ENCODE results near the gene GBP3. TPM values are rescaled to one million over a fixed set of nuclear protein-coding genes. Genes with fewer than 3 reads are reported as not detected.

GBP3 gene
- 13.2 TPM for total RNA-seq
- polyA plus RNA-seq = 16.2 TPM
- long read RNA-seq, donor 1 = 0 reads
- long read RNA-seq, donor 2, partial matches to known transcripts = 0 of 1 reads
- long read RNA-seq, donor 2, other reads (novel, unspliced or antisense) = 0 of 1 reads
- long read RNA-seq, donor 3, partial matches to known transcripts = 0 of 1 reads
- long read RNA-seq, donor 3, other reads (novel, unspliced or antisense) = 0 of 1 reads
- long read RNA-seq, donor 4, partial matches to known transcripts = 0 of 1 reads
- long read RNA-seq, donor 4, other reads (novel, unspliced or antisense) = 0 of 1 reads
- long read RNA-seq, donor 5, partial matches to known transcripts = 6 of 8 reads
- long read RNA-seq, donor 5, other reads (novel, unspliced or antisense) = 0 of 8 reads
- long read RNA-seq, donor 6 = 0 reads
- long read RNA-seq, donor 7 = 0 reads
- long read RNA-seq, donor 8, partial matches to known transcripts = 0 of 2 reads
- long read RNA-seq, donor 8, other reads (novel, unspliced or antisense) = 0 of 2 reads
- long read RNA-seq, donor 9 = 0 reads
- long read RNA-seq, donor 10, partial matches to known transcripts = 0 of 2 reads
- long read RNA-seq, donor 10, other reads (novel, unspliced or antisense) = 0 of 2 reads

- peak within 1 kb of the TSS; percentile 82 to 91 for H3K27ac ChIP-seq (ENCODE audit: low read depth in 1 of 2, low read length in 1 of 2)
- H3K36me3 ChIP-seq (ENCODE audit: control insufficient read depth in 2 of 2, insufficient read depth in 2 of 2, low read length in 1 of 2) = peaks cover 0 to 7% of the 10 kb centered on the region in 2 donors
- H3K4me3 ChIP-seq (ENCODE audit: low read length in 2 of 2) = peak within 1 kb of the TSS; percentile 45 to 59
- 2% methylated on average over 5 of the region's 5 CpGs for WGBS
- no peaks in the 10 kb centered on the region for H3K9me3 ChIP-seq (ENCODE audit: control insufficient read depth in 2 of 2, insufficient read depth in 1 of 2, low read length in 1 of 2)
- peaks cover 3% of the 10 kb centered on the region in 2 donors for H3K4me1 ChIP-seq (ENCODE audit: control insufficient read depth in 2 of 2, insufficient read depth in 2 of 2, low read length in 2 of 2)
- peak in 7 of 9 donors; percentile 19 to 74 (median 42) for DNase-seq (ENCODE audit: low read depth in 6 of 9, low spot score in 9 of 9)
- H3K27me3 ChIP-seq (ENCODE audit: control insufficient read depth in 2 of 2, insufficient read depth in 1 of 2, low read length in 1 of 2) = no peaks in the 10 kb centered on the region
Observed at GRCh38 chr1:89022167-89022959, at the start of gene GBP3. TSS of gene GBP3 (minus strand) at chr1:89022866. CDS start at chr1:89020721, 2,145 bp downstream.

- Histone ChIP-seq H3K27ac (ENCODE audit: low read depth in 1 of 2, low read length in 1 of 2) (no peak overlapping the region), H3K4me3 (ENCODE audit: low read length in 2 of 2) (no peak overlapping the region)
- no peak for DNase-seq (ENCODE audit: low read depth in 6 of 9, low spot score in 9 of 9)
Observed at GRCh38 chr1:89070509-89070908, 47.8 kb upstream of the GBP3 start.

DNA sequence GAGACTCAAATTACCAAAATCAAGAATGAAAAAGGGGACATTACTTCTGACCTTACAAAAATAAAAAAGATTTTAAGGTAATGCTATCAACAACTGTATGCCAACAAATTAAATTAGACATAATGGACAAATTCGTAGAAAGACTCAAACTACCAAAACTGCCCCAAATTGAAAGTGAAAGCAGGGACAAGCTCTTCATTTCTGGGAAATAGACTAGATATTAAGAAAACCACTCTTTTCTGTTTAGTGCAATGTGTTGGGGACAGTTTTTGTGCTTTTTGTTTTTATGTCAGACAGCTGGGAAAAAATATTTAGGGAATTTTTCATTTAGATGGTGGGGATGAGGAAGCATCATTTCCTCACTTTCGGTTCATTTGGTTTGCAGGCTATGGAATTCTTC, 47.3 kb upstream of the GBP3 start:
- no peak overlapping the region for H3K27ac ChIP-seq (ENCODE audit: low read depth in 1 of 2, low read length in 1 of 2)
- H3K9me3 ChIP-seq (ENCODE audit: control insufficient read depth in 2 of 2, insufficient read depth in 1 of 2, low read length in 1 of 2) = no peaks in the 10 kb centered on the region
- H3K4me3 ChIP-seq (ENCODE audit: low read length in 2 of 2) = peak overlapping the region in 1 of 2 donors; percentile 36
- no peaks in the 10 kb centered on the region for H3K36me3 ChIP-seq (ENCODE audit: control insufficient read depth in 2 of 2, insufficient read depth in 2 of 2, low read length in 1 of 2)
- H3K27me3 ChIP-seq (ENCODE audit: control insufficient read depth in 2 of 2, insufficient read depth in 1 of 2, low read length in 1 of 2) = no peaks in the 10 kb centered on the region
- WGBS = 26% methylated on average over 2 of the region's 2 CpGs
- DNase-seq (ENCODE audit: low read depth in 6 of 9, low spot score in 9 of 9) = peak in 2 of 9 donors; percentile 6 to 45
- no peaks in the 10 kb centered on the region for H3K4me1 ChIP-seq (ENCODE audit: control insufficient read depth in 2 of 2, insufficient read depth in 2 of 2, low read length in 2 of 2)

More at GRCh38 chr1:89070509-89070908, 47.8 kb upstream of the GBP3 start:
- Histone ChIP-seq H3K36me3 (ENCODE audit: control insufficient read depth in 2 of 2, insufficient read depth in 2 of 2, low read length in 1 of 2) (no peaks in the 10 kb centered on the region), H3K9me3 (ENCODE audit: control insufficient read depth in 2 of 2, insufficient read depth in 1 of 2, low read length in 1 of 2) (no peaks in the 10 kb centered on the region), H3K27me3 (ENCODE audit: control insufficient read depth in 2 of 2, insufficient read depth in 1 of 2, low read length in 1 of 2) (no peaks in the 10 kb centered on the region), H3K4me1 (ENCODE audit: control insufficient read depth in 2 of 2, insufficient read depth in 2 of 2, low read length in 2 of 2) (no peaks in the 10 kb centered on the region)
- 88% methylated on average over 1 of the region's 1 CpG for WGBS

- H3K27me3 ChIP-seq (ENCODE audit: control insufficient read depth in 2 of 2, insufficient read depth in 1 of 2, low read length in 1 of 2) = no peaks in the 10 kb centered on the region
- DNase-seq (ENCODE audit: low read depth in 6 of 9, low spot score in 9 of 9) = no peak
- no peaks in the 10 kb centered on the region for H3K36me3 ChIP-seq (ENCODE audit: control insufficient read depth in 2 of 2, insufficient read depth in 2 of 2, low read length in 1 of 2)
- no peak overlapping the region for H3K4me3 ChIP-seq (ENCODE audit: low read length in 2 of 2)
- H3K4me1 ChIP-seq (ENCODE audit: control insufficient read depth in 2 of 2, insufficient read depth in 2 of 2, low read length in 2 of 2) = no peaks in the 10 kb centered on the region
- no peaks in the 10 kb centered on the region for H3K9me3 ChIP-seq (ENCODE audit: control insufficient read depth in 2 of 2, insufficient read depth in 1 of 2, low read length in 1 of 2)
- H3K27ac ChIP-seq (ENCODE audit: low read depth in 1 of 2, low read length in 1 of 2) = no peak overlapping the region
Observed at GRCh38 chr1:89068291-89068690, 45.6 kb upstream of the GBP3 start.

GRCh38 chr1:89065079-89065868, 42.6 kb upstream of the GBP3 start, which contains the start of gene GBP1:
TSS of gene GBP1 (minus strand) at chr1:89065208. CDS start at chr1:89063234, 1,974 bp downstream.
- no peaks in the 10 kb centered on the region for H3K27me3 ChIP-seq (ENCODE audit: control insufficient read depth in 2 of 2, insufficient read depth in 1 of 2, low read length in 1 of 2)
- peak within 1 kb of the TSS; percentile 35 to 55 for H3K4me3 ChIP-seq (ENCODE audit: low read length in 2 of 2)
- no peaks in the 10 kb centered on the region for H3K36me3 ChIP-seq (ENCODE audit: control insufficient read depth in 2 of 2, insufficient read depth in 2 of 2, low read length in 1 of 2)
- H3K9me3 ChIP-seq (ENCODE audit: control insufficient read depth in 2 of 2, insufficient read depth in 1 of 2, low read length in 1 of 2) = no peaks in the 10 kb centered on the region
- H3K4me1 ChIP-seq (ENCODE audit: control insufficient read depth in 2 of 2, insufficient read depth in 2 of 2, low read length in 2 of 2) = no peaks in the 10 kb centered on the region
- 26% methylated on average over 4 of the region's 4 CpGs for WGBS
- peak in 3 of 9 donors; percentile 15 to 51 (median 19) for DNase-seq (ENCODE audit: low read depth in 6 of 9, low spot score in 9 of 9)
- peak within 1 kb of the TSS; percentile 56 to 78 for H3K27ac ChIP-seq (ENCODE audit: low read depth in 1 of 2, low read length in 1 of 2)

GRCh38 chr1:89064632-89065031, 42.0 kb upstream of the GBP3 start:
- Histone ChIP-seq H3K4me3 (ENCODE audit: low read length in 2 of 2) (peak overlapping the region; percentile 35 to 55), H3K27ac (ENCODE audit: low read depth in 1 of 2, low read length in 1 of 2) (peak overlapping the region; percentile 38 to 56), H3K4me1 (ENCODE audit: control insufficient read depth in 2 of 2, insufficient read depth in 2 of 2, low read length in 2 of 2) (no peaks in the 10 kb centered on the region), H3K27me3 (ENCODE audit: control insufficient read depth in 2 of 2, insufficient read depth in 1 of 2, low read length in 1 of 2) (no peaks in the 10 kb centered on the region), H3K9me3 (ENCODE audit: control insufficient read depth in 2 of 2, insufficient read depth in 1 of 2, low read length in 1 of 2) (no peaks in the 10 kb centered on the region), H3K36me3 (ENCODE audit: control insufficient read depth in 2 of 2, insufficient read depth in 2 of 2, low read length in 1 of 2) (no peaks in the 10 kb centered on the region)
- peak in 1 of 9 donors; percentile 15 for DNase-seq (ENCODE audit: low read depth in 6 of 9, low spot score in 9 of 9)
- 17% methylated on average over 4 of the region's 4 CpGs for WGBS

GRCh38 chr1:89063094-89063493, 40.4 kb upstream of the GBP3 start:
- 96% methylated on average over 3 of the region's 3 CpGs for WGBS
- no peak for DNase-seq (ENCODE audit: low read depth in 6 of 9, low spot score in 9 of 9)
- H3K27ac ChIP-seq (ENCODE audit: low read depth in 1 of 2, low read length in 1 of 2) = no peak overlapping the region
- no peaks in the 10 kb centered on the region for H3K36me3 ChIP-seq (ENCODE audit: control insufficient read depth in 2 of 2, insufficient read depth in 2 of 2, low read length in 1 of 2)
- H3K27me3 ChIP-seq (ENCODE audit: control insufficient read depth in 2 of 2, insufficient read depth in 1 of 2, low read length in 1 of 2) = no peaks in the 10 kb centered on the region
- no peaks in the 10 kb centered on the region for H3K9me3 ChIP-seq (ENCODE audit: control insufficient read depth in 2 of 2, insufficient read depth in 1 of 2, low read length in 1 of 2)
- H3K4me3 ChIP-seq (ENCODE audit: low read length in 2 of 2) = no peak overlapping the region
- no peaks in the 10 kb centered on the region for H3K4me1 ChIP-seq (ENCODE audit: control insufficient read depth in 2 of 2, insufficient read depth in 2 of 2, low read length in 2 of 2)

GRCh38 chr1:89060091-89060490, 37.4 kb upstream of the GBP3 start:
- Histone ChIP-seq H3K36me3 (ENCODE audit: control insufficient read depth in 2 of 2, insufficient read depth in 2 of 2, low read length in 1 of 2) (peaks cover 3% of the 10 kb centered on the region in 2 donors), H3K27me3 (ENCODE audit: control insufficient read depth in 2 of 2, insufficient read depth in 1 of 2, low read length in 1 of 2) (no peaks in the 10 kb centered on the region), H3K4me1 (ENCODE audit: control insufficient read depth in 2 of 2, insufficient read depth in 2 of 2, low read length in 2 of 2) (no peaks in the 10 kb centered on the region), H3K27ac (ENCODE audit: low read depth in 1 of 2, low read length in 1 of 2) (no peak overlapping the region), H3K9me3 (ENCODE audit: control insufficient read depth in 2 of 2, insufficient read depth in 1 of 2, low read length in 1 of 2) (no peaks in the 10 kb centered on the region), H3K4me3 (ENCODE audit: low read length in 2 of 2) (no peak overlapping the region)
- WGBS = 80% methylated on average over 5 of the region's 5 CpGs
- DNase-seq (ENCODE audit: low read depth in 6 of 9, low spot score in 9 of 9) = no peak

Measured in thymus (tissue), 14 donors.